Spleen (tissue), 7 donors: ENCODE data around the gene NIT2.
"Not testable (repeated sequence)": the region's sequence is repeated elsewhere in the genome, so short reads cannot be mapped to it uniquely, and the experiment has no call there.

ENCODE experiments used
- CTCF ChIP-seq, 11 experiments: fragments of 200-600 bp in 7 of 11; fragments of 450-650 bp in 4 of 11; sonication (generic) in 4 of 11; IDR thresholded peaks in 8 of 11; conservative IDR thresholded peaks in 3 of 11; 1 replicate in 7 of 11; 2 replicates in 4 of 11; pipeline versions ENCODE4 v1.4.0 to v1.8.0; 2016 to 2021; ENCODE audit warnings: antibody characterized with exemption in 11 of 11, inconsistent platforms in 4 of 11, mild to moderate bottlenecking in 1 of 11
- POLR2AphosphoS5 ChIP-seq, 3 donors: sonication (generic); formaldehyde crosslinking; IDR thresholded peaks; one replicate each; pipeline ENCODE4 v1.5.1; 2017; ENCODE audit warnings: antibody characterized with exemption in 3 of 3
- donor health status: DM: no; HTN: no; CAD: no; lungs with moderate emphysema.
- donor health status: DM: no; HTN: no; CAD: no.
- donor health status: DM: no; HTN: no; CAD: no.

GRCh38 chr3:100327377-100327776 is 7.2 kb upstream of the NIT2 start:
- not testable (repeated sequence) for TF ChIP-seq CTCF (IDR thresholded peaks at IDR 0.05 in 8 of 11, conservative IDR thresholded peaks at IDR 0.05 in 3 of 11); POLR2AphosphoS5 (IDR thresholded peaks at IDR 0.05)
